Left lung (tissue), 10 donors: ENCODE results near the gene PRSS53. TPM values are rescaled to one million over a fixed set of nuclear protein-coding genes. Genes with fewer than 3 reads are reported as not detected.

Source experiments
- ATAC-seq: fragments of 200-7000 bp; cut with Tn5 transposase; one replicate; pipeline ENCODE4 v1.9.1; 2020; ENCODE audit warnings: moderate library complexity
- DNase-seq, 4 donors: peaks; one replicate each; pipeline ENCODE4 v3.0.0-alpha.2; 2013 to 2020
- H3K27ac ChIP-seq, 2 donors: fragments of 200-600 bp; sonication (generic) in 1 of 2; one replicate each; pipeline versions ENCODE4 v1.5.0 to v1.8.0; 2020 to 2021
- H3K27me3 ChIP-seq, 2 donors: fragments of 200-600 bp; sonication (generic) in 1 of 2; one replicate each; pipeline versions ENCODE4 v1.5.0 to v1.8.0; 2020 to 2021
- H3K36me3 ChIP-seq, 2 donors: fragments of 200-600 bp; sonication (generic) in 1 of 2; one replicate each; pipeline versions ENCODE4 v1.5.0 to v1.8.0; 2020 to 2021
- H3K4me1 ChIP-seq, 2 donors: fragments of 200-600 bp; one replicate each; pipeline ENCODE4 v1.8.0; 2021
- H3K4me3 ChIP-seq, 2 donors: fragments of 200-600 bp; sonication (generic) in 1 of 2; one replicate each; pipeline versions ENCODE4 v1.5.0 to v1.8.0; 2020 to 2021; ENCODE audit warnings: mild to moderate bottlenecking in 1 of 2
- H3K9me3 ChIP-seq, 2 donors: fragments of 200-600 bp; sonication (generic) in 1 of 2; one replicate each; pipeline versions ENCODE4 v1.5.0 to v1.8.0; 2020 to 2021
- CTCF ChIP-seq, 2 donors: fragments of 200-600 bp; sonication (generic) in 1 of 2; IDR thresholded peaks; one replicate each; pipeline versions ENCODE4 v1.5.0 to v1.8.0; 2021; ENCODE audit warnings: antibody characterized with exemption in 2 of 2
- intact Hi-C, 2 donors: fragments of 100-400 bp; cut with DNase I; formaldehyde crosslinking; loops; one replicate each; pipeline versions ENCODE4 v1.11.2 to v1.14.2; 2022
- polyA plus RNA-seq, 6 donors: library from polyadenylated mRNA; unstranded; fragments of 120-200 nt; gene quantifications; one replicate each; pipeline ENCODE4 v1.2.1, GENCODE V29; 2013; ENCODE audit not compliant: insufficient read length in 6 of 6
- total RNA-seq, 2 donors: library from RNA; stranded (reverse); fragmentation: NEBNext Ultra II Directional; extraction: Animal tissue kit (Norgen Biotek cat#: 25700); gene quantifications; one replicate each; pipeline ENCODE4 v1.2.1, GENCODE V29; 2021
- donor health status: DM: no; HTN: yes; CAD: no.
- donor health status: DM: no; HTN: no; CAD: no.

Gene PRSS53
- total and polyA plus RNA-seq, 8 donors: 0.96 to 2.9 (median 2.2) TPM

GRCh38 chr16:31073970-31074813, 14.6 kb downstream of the PRSS53 start, which contains the start of the genes ZNF646 and ZNF668:
Gene ZNF646 (plus strand): TSS chr16:31074422. CDS start chr16:31076325, 1,903 bp downstream.
Gene ZNF668 (minus strand): TSS chr16:31074240. CDS start chr16:31064459, 9,781 bp downstream.
- H3K27ac ChIP-seq: peak within 1 kb of the TSS; percentile 93 to 96
- no peaks in the 10 kb centered on the region for H3K27me3 ChIP-seq
- peak within 1 kb of the TSS; percentile 72 to 84 for H3K4me3 ChIP-seq
- H3K36me3 ChIP-seq: peaks cover 0 to 33% of the 10 kb centered on the region in 2 donors
- DNase-seq (peak; percentile 96 to 99 (median 98)), ATAC-seq (peak; percentile 94)
- H3K4me1 ChIP-seq: peaks cover 16 to 31% of the 10 kb centered on the region in 2 donors
- intact Hi-C loops: loop anchor here (10.0 kb wide), 2 partner anchors 69 to 81 kb away; partner anchors contain the start of gene PRSS36 (in 1 of the 2)
- no peaks in the 10 kb centered on the region for H3K9me3 ChIP-seq
- no peak for TF ChIP-seq CTCF (IDR thresholded peaks at IDR 0.05)

GRCh38 chr16:31073142-31073969, 15.4 kb downstream of the PRSS53 start:
- TF ChIP-seq CTCF (IDR thresholded peaks at IDR 0.05): no peak
- Histone ChIP-seq H3K36me3 (peaks cover 0 to 24% of the 10 kb centered on the region in 2 donors), H3K4me3 (peak overlapping the region; percentile 72 to 84), H3K27ac (peak overlapping the region; percentile 93 to 96), H3K27me3 (no peaks in the 10 kb centered on the region), H3K9me3 (no peaks in the 10 kb centered on the region), H3K4me1 (peaks cover 16 to 29% of the 10 kb centered on the region in 2 donors)
- DNase-seq: peak; percentile 92 to 96 (median 94)
- intact Hi-C loops: loop anchor here (10.0 kb wide), 2 partner anchors 69 to 81 kb away; partner anchors contain the start of gene PRSS36 (in 1 of the 2)
- ATAC-seq: peak; percentile 91

GRCh38 chr16:31072540-31073141, 16.1 kb downstream of the PRSS53 start:
- Histone ChIP-seq H3K4me1 (peaks cover 16 to 29% of the 10 kb centered on the region in 2 donors), H3K9me3 (no peaks in the 10 kb centered on the region), H3K27me3 (no peaks in the 10 kb centered on the region), H3K36me3 (peaks cover 0 to 17% of the 10 kb centered on the region in 2 donors), H3K27ac (peak overlapping the region; percentile 93 to 96), H3K4me3 (peak overlapping the region; percentile 72 to 84)
- no peak for ATAC-seq
- DNase-seq: peak in 2 of 4 donors; percentile 13 to 42
- no peak for TF ChIP-seq CTCF (IDR thresholded peaks at IDR 0.05)
- intact Hi-C loops: loop anchor here (10.0 kb wide), 2 partner anchors 68 to 82 kb away; partner anchors contain the start of gene PRSS36 (in 1 of the 2)

- Histone ChIP-seq H3K4me1 (peaks cover 16 to 29% of the 10 kb centered on the region in 2 donors), H3K27me3 (no peaks in the 10 kb centered on the region), H3K27ac (peak overlapping the region in 1 of 2 donors; percentile 93), H3K36me3 (peaks cover 0 to 9% of the 10 kb centered on the region in 2 donors), H3K4me3 (peak overlapping the region in 1 of 2 donors; percentile 84), H3K9me3 (no peaks in the 10 kb centered on the region)
- intact Hi-C loops: loop anchor here (10.0 kb wide), 2 partner anchors 67 to 83 kb away; partner anchors contain the start of gene PRSS36 (in 1 of the 2)
- DNase-seq (peak in 1 of 4 donors; percentile 21), ATAC-seq (no peak)
- no peak for TF ChIP-seq CTCF (IDR thresholded peaks at IDR 0.05)
These were observed 16.9 kb downstream of the PRSS53 start for GRCh38 chr16:31071861-31072260.
